Raji (cell line): Measurements from ENCODE around the gene SAC3D1.

Source experiments
- POLR2A ChIP-seq: IDR thresholded peaks from 2 replicates; pipeline ENCODE4 v1.6.1; 2011; ENCODE audit warnings: low read depth, low read length, control low read depth; ENCODE audit not compliant: insufficient read depth

Gene SAC3D1

GRCh38 chr11:65066805-65067291, 25.8 kb downstream of the SAC3D1 start:
- TF ChIP-seq POLR2A = no peak

- TF ChIP-seq POLR2A = no peak
Measured at GRCh38 chr11:65067446-65067845, 26.4 kb downstream of the SAC3D1 start.

DNA sequence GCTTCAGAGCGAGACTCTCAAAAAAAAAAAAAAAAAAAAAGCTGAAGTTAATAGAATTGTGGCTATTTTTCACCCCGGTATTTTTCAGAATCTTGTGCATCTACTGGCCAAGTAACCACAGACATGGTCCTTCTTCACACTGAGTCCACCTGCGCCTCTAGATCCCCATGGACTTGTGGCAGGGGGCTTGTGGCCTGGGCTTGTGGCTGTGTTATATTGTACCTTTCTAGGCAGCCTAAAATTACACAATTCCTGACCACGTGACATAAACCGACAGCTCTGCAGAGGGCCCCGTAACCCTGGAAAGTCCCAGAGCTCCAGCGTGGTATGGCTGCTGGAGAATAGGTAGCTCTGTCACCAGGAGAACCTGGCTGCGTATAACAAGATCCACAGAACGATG, 28.2 kb downstream of the SAC3D1 start:
- no peak for TF ChIP-seq POLR2A

DNA sequence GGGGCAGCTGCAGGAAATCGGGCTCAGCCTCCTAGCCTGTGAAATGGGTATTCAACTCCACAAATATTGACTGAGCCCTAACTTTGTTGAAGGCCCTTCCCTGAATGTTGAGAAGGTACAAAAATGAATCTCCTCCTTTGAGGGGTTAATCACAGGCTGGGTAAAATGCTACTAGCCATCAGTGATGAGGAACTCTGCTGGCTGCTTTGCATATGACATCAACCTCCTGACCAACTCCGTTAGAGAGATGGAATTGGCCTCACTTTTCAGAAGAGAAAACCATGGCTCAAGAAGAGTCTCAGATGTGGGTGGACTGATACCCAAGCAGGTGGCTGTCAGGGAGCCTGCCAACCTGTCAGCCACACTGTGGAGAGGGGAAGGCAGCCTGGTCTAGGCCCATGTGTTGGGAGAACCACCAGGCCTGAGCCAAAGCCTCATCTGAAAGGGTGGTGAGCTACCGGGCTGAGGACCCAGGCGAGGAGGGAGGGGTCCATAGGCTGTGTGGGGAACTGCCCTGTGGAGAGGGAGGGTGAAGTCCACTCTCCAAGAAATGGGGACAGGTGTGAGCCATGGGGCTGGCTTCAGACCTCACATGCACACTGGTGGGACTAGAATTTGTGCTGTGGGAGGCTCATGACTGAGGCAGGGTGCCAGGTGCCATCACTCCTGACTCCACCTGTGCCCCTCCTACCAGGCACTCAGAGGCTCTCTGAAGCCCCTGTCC, 31.1 kb downstream of the SAC3D1 start:
- TF ChIP-seq POLR2A = peak; percentile 38; the same call in 1 of the 2 replicates

DNA sequence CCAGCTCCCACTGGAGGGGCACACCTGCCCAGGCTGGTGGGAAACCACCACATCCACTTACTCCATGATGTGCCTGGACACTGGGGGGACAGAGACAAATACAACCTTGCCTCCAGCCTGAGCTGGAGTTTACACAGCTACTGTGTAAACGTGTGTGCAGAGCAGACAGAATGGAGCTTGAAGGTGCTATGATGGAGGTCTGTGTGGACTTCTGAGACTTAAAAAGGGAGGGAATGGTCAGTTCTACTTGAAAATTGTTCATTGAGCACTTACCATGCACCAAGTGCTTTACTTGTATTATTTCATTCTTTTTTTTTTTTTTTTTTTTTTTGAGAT, 31.6 kb downstream of the SAC3D1 start:
- no peak for TF ChIP-seq POLR2A

GRCh38 chr11:65077451-65077850, 36.4 kb downstream of the SAC3D1 start:
- no peak for TF ChIP-seq POLR2A

DNA sequence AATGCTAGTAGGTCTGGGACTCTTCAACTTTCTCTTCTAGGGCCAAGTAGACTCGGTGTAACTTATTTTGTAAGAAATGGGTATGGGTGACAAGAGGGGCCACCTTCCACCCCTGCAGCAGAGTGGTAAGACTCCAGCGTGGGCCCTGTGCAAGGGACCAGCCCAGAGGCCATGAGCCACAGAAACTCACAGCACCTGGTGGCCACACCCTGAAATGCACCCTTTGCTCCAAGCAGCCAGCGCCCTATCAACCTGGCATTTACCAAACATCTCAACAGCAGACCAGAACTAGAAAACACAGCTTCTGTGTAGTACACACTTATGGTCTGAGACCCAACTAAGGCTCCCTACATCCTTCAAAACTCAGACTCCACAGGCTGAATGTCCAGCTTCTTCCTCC, 37.1 kb downstream of the SAC3D1 start:
- TF ChIP-seq POLR2A = 0 out of 2 replicates have a peak, but pooled peaks have one; percentile 15

GRCh38 chr11:65078786-65079342, 37.9 kb downstream of the SAC3D1 start:
- no peak for TF ChIP-seq POLR2A

- TF ChIP-seq POLR2A = no peak
Measured at GRCh38 chr11:65083134-65083833, 42.3 kb downstream of the SAC3D1 start.

GRCh38 chr11:65083834-65084597, 43.0 kb downstream of the SAC3D1 start, which contains the start of the genes CDCA5 and ZFPL1:
Gene CDCA5 (minus strand): TSS chr11:65084040. CDS start chr11:65083978, 62 bp downstream.
Gene ZFPL1 (plus strand): TSS chr11:65084222. CDS start chr11:65084699, 477 bp downstream.
- TF ChIP-seq POLR2A = peak; percentile 83

GRCh38 chr11:65084598-65085375, 43.8 kb downstream of the SAC3D1 start:
- TF ChIP-seq POLR2A = no peak

- TF ChIP-seq POLR2A = no peak
Measured at GRCh38 chr11:65085446-65085845, 44.4 kb downstream of the SAC3D1 start.

- TF ChIP-seq POLR2A = no peak
Measured at GRCh38 chr11:65086809-65087208, 45.8 kb downstream of the SAC3D1 start.

GRCh38 chr11:65087216-65087615, 46.2 kb downstream of the SAC3D1 start:
- TF ChIP-seq POLR2A = no peak
